ENCODE results near the gene BMP3.

Gene BMP3

GRCh38 chr4:81069706-81070331, 39.3 kb downstream of the BMP3 start:
- Histone ChIP-seq H3K4me1 (ENCODE audit: low read length) (no peaks in the 10 kb centered on the region), H3K36me3 (replicated peaks; ENCODE audit: low read depth, low read length) (no peaks in the 10 kb centered on the region), H2AFZ (ENCODE audit: low read depth, low read length) (no peak overlapping the region), H3K4me3 (ENCODE audit: low read length) (no peak overlapping the region), H3K79me2 (ENCODE audit: low read length) (no peaks in the 10 kb centered on the region), H3K27ac (ENCODE audit: low read length) (no peak overlapping the region), H3K9me3 (ENCODE audit: insufficient read depth, low read length) (no peaks in the 10 kb centered on the region), H3K9ac (ENCODE audit: low read length) (no peak overlapping the region), H4K20me1 (ENCODE audit: insufficient read depth, low read length) (no peaks in the 10 kb centered on the region), H3K4me2 (ENCODE audit: low read length) (no peak overlapping the region), H3K27me3 (ENCODE audit: low read depth, low read length) (peaks cover 11% of the 10 kb centered on the region)
- TF ChIP-seq CTCF (IDR thresholded peaks at IDR 0.05; ENCODE audit: low read depth, low read length), result peak; percentile 90
- TF ChIP-seq EZH2phosphoT487 (IDR thresholded peaks at IDR 0.05; ENCODE audit: low read depth), result no peak

- no peak for TF ChIP-seq EZH2phosphoT487 (IDR thresholded peaks at IDR 0.05; ENCODE audit: low read depth)
- no peak for TF ChIP-seq CTCF (IDR thresholded peaks at IDR 0.05; ENCODE audit: low read depth, low read length)
- H3K27me3 ChIP-seq (ENCODE audit: low read depth, low read length), result peaks cover 3% of the 10 kb centered on the region; the same call in 1 of the 2 replicates
- H4K20me1 ChIP-seq (ENCODE audit: insufficient read depth, low read length), result no peaks in the 10 kb centered on the region
Measured at GRCh38 chr4:81071013-81071412, 40.5 kb downstream of the BMP3 start.

GRCh38 chr4:81081156-81081555, 50.6 kb downstream of the BMP3 start:
- no peaks in the 10 kb centered on the region for H3K36me3 ChIP-seq (replicated peaks; ENCODE audit: low read depth, low read length)
- H4K20me1 ChIP-seq (ENCODE audit: insufficient read depth, low read length), result no peaks in the 10 kb centered on the region
- H3K27ac ChIP-seq (ENCODE audit: low read length), result no peak overlapping the region
- no peak overlapping the region for H3K9ac ChIP-seq (ENCODE audit: low read length)
- no peak overlapping the region for H3K4me3 ChIP-seq (ENCODE audit: low read length)
- no peaks in the 10 kb centered on the region for H3K79me2 ChIP-seq (ENCODE audit: low read length)
- H3K4me1 ChIP-seq (ENCODE audit: low read length), result no peaks in the 10 kb centered on the region
- no peak overlapping the region for H3K4me2 ChIP-seq (ENCODE audit: low read length)
- no peaks in the 10 kb centered on the region for H3K27me3 ChIP-seq (ENCODE audit: low read depth, low read length)
- no peak overlapping the region for H2AFZ ChIP-seq (ENCODE audit: low read depth, low read length)
- H3K9me3 ChIP-seq (ENCODE audit: insufficient read depth, low read length), result no peaks in the 10 kb centered on the region
- no peak for TF ChIP-seq CTCF (IDR thresholded peaks at IDR 0.05; ENCODE audit: low read depth, low read length)
- no peak for TF ChIP-seq EZH2phosphoT487 (IDR thresholded peaks at IDR 0.05; ENCODE audit: low read depth)

More at GRCh38 chr4:81071013-81071412, 40.5 kb downstream of the BMP3 start:
- Histone ChIP-seq H3K4me2 (ENCODE audit: low read length) (no peak overlapping the region), H3K9ac (ENCODE audit: low read length) (no peak overlapping the region), H3K79me2 (ENCODE audit: low read length) (no peaks in the 10 kb centered on the region), H3K4me3 (ENCODE audit: low read length) (no peak overlapping the region), H3K27ac (ENCODE audit: low read length) (no peak overlapping the region), H3K9me3 (ENCODE audit: insufficient read depth, low read length) (no peaks in the 10 kb centered on the region), H2AFZ (ENCODE audit: low read depth, low read length) (0 out of 2 replicates have a peak overlapping the region, but pooled peaks have one; percentile 49), H3K36me3 (replicated peaks; ENCODE audit: low read depth, low read length) (no peaks in the 10 kb centered on the region), H3K4me1 (ENCODE audit: low read length) (no peaks in the 10 kb centered on the region)

GRCh38 chr4:81084029-81084428, 53.5 kb downstream of the BMP3 start:
- H3K4me1 ChIP-seq (ENCODE audit: low read length), result no peaks in the 10 kb centered on the region
- H3K27me3 ChIP-seq (ENCODE audit: low read depth, low read length), result no peaks in the 10 kb centered on the region
- no peaks in the 10 kb centered on the region for H3K79me2 ChIP-seq (ENCODE audit: low read length)
- no peaks in the 10 kb centered on the region for H4K20me1 ChIP-seq (ENCODE audit: insufficient read depth, low read length)
- H3K4me3 ChIP-seq (ENCODE audit: low read length), result no peak overlapping the region
- no peaks in the 10 kb centered on the region for H3K36me3 ChIP-seq (replicated peaks; ENCODE audit: low read depth, low read length)
- H3K9ac ChIP-seq (ENCODE audit: low read length), result no peak overlapping the region
- no peak overlapping the region for H3K4me2 ChIP-seq (ENCODE audit: low read length)
- H3K9me3 ChIP-seq (ENCODE audit: insufficient read depth, low read length), result no peaks in the 10 kb centered on the region
- no peak overlapping the region for H3K27ac ChIP-seq (ENCODE audit: low read length)
- H2AFZ ChIP-seq (ENCODE audit: low read depth, low read length), result no peak overlapping the region
- TF ChIP-seq EZH2phosphoT487 (IDR thresholded peaks at IDR 0.05; ENCODE audit: low read depth) (no peak), CTCF (IDR thresholded peaks at IDR 0.05; ENCODE audit: low read depth, low read length) (peak; percentile 15; the same call in 1 of the 2 replicates)

Data from OCI-LY3 (cell line).